ENCODE measurements around the gene MRPL14.

The MRPL14 gene

DNA sequence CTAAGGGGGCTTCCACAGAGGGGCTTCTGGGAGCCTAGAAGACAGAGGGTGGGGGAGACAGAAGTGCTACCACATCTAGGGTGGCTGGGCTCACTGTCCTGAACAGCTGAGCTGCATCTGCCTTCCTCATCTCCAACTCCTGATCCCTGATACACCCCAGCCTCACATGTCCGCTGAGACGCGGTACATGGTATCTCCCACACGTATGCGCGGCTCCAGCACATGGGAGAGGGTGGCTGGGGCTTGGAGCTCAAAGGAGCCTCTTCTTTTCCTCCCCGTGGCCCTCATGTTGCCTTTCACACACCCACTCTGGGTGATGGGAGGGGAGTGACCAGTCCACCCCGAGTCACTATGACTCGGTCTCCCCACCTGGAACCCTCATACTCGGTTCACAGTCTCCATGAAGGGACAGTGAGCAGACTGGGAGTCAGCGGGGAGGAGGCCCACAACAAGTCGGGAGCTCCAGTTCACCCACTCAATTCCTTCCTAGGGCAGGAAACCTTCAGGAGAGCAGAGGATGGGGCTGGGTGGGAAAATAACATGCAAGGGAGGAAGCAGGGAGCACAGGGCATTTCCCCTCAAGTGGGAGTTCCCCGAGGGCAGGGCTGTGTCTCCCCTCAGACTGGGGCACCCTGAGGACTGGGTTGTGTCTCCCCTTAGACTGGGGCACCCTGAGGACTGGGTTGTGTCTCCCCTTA, 61.7 kb downstream of the MRPL14 start:
- Histone ChIP-seq H3K9ac (no peak overlapping the region), H3K4me3 (IDR thresholded peaks at IDR 0.05; ENCODE audit: insufficient read depth, low read depth, low read length) (no peak overlapping the region), H3K27ac (no peak overlapping the region), H4K20me1 (ENCODE audit: insufficient read depth) (no peaks in the 10 kb centered on the region), H3K4me2 (no peak overlapping the region), H3K79me2 (ENCODE audit: insufficient read depth, low read depth) (no peaks in the 10 kb centered on the region), H3K4me1 (ENCODE audit: low read depth, poor library complexity, severe bottlenecking) (no peaks in the 10 kb centered on the region), H3K27me3 (ENCODE audit: insufficient read depth, low read depth) (no peaks in the 10 kb centered on the region), H3K36me3 (ENCODE audit: insufficient read depth) (no peaks in the 10 kb centered on the region), H2AFZ (ENCODE audit: low read depth) (no peak overlapping the region)
- TF ChIP-seq, protein P1, sequence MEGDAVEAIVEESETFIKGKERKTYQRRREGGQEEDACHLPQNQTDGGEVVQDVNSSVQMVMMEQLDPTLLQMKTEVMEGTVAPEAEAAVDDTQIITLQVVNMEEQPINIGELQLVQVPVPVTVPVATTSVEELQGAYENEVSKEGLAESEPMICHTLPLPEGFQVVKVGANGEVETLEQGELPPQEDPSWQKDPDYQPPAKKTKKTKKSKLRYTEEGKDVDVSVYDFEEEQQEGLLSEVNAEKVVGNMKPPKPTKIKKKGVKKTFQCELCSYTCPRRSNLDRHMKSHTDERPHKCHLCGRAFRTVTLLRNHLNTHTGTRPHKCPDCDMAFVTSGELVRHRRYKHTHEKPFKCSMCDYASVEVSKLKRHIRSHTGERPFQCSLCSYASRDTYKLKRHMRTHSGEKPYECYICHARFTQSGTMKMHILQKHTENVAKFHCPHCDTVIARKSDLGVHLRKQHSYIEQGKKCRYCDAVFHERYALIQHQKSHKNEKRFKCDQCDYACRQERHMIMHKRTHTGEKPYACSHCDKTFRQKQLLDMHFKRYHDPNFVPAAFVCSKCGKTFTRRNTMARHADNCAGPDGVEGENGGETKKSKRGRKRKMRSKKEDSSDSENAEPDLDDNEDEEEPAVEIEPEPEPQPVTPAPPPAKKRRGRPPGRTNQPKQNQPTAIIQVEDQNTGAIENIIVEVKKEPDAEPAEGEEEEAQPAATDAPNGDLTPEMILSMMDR (conservative IDR thresholded peaks at IDR 0.05; ENCODE audit: low read depth, low read length), result no peak

DNA sequence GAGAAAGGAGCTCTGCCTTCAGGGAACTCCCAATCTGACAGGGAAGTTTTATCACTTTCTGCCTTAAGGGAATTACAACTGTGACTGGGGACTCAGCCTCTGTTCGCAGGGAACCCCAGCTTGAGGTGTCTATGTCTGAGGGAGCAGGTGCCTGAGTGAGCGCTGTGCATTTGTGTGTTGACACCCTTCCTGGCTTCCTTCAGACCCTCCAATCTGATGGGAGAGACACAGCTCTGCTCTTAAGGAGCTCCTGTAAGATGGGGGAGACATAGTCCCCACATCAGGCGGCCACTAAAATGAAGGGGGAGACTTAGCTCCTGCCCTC, 62.3 kb downstream of the MRPL14 start:
- no peaks in the 10 kb centered on the region for H3K27me3 ChIP-seq (ENCODE audit: insufficient read depth, low read depth)
- H3K4me1 ChIP-seq (ENCODE audit: low read depth, poor library complexity, severe bottlenecking), result no peaks in the 10 kb centered on the region
- H3K4me2 ChIP-seq, result no peak overlapping the region
- H3K9ac ChIP-seq, result no peak overlapping the region
- H3K27ac ChIP-seq, result no peak overlapping the region
- no peaks in the 10 kb centered on the region for H3K79me2 ChIP-seq (ENCODE audit: insufficient read depth, low read depth)
- H4K20me1 ChIP-seq (ENCODE audit: insufficient read depth), result no peaks in the 10 kb centered on the region
- TF ChIP-seq, protein P1 (conservative IDR thresholded peaks at IDR 0.05; ENCODE audit: low read depth, low read length), result no peak
- no peaks in the 10 kb centered on the region for H3K36me3 ChIP-seq (ENCODE audit: insufficient read depth)
- no peak overlapping the region for H3K4me3 ChIP-seq (IDR thresholded peaks at IDR 0.05; ENCODE audit: insufficient read depth, low read depth, low read length)
- H2AFZ ChIP-seq (ENCODE audit: low read depth), result no peak overlapping the region

DNA sequence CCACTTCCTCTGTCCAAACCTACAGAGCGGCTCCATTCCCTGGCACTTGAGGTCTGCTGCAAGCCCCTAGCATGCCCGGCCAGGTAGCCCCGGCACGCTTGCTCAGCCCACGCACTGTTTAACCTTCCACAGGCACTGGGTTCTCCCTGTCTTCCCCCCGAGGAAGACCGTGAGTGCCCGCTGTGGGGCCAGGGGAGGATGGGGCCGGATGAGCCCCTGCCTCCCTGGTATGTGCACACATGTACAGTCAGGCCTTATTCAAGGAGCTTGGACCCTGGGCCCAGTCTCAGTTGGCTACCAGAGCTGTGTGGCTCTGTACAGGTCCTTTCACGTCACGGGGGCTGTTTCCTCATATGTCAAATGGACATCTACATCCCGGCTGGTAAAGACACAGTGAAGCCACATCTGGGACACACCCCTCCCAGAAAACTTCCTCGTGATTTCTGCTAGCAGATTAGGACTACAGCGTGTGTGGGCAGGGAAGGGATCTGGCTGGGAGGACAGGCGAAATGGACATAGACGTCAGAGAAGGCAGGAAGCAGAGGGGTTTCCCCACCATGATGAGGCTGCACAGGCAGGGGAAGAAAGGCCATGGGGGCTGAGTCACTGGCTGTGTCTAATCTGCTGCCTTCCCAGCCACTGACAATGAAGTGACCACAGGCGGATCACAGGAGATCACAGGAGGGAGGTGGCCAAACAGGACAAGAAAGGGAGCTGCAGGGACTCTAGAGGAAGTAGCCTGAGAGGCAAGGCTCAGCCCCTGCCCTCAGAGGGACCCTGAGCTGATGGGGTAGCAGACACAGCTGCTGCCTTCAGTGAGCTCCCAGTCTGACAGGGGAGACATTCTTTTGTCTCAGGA, 62.9 kb downstream of the MRPL14 start:
- Histone ChIP-seq H3K4me2 (no peak overlapping the region), H3K36me3 (ENCODE audit: insufficient read depth) (no peaks in the 10 kb centered on the region), H3K79me2 (ENCODE audit: insufficient read depth, low read depth) (no peaks in the 10 kb centered on the region), H3K27ac (no peak overlapping the region), H3K4me1 (ENCODE audit: low read depth, poor library complexity, severe bottlenecking) (no peaks in the 10 kb centered on the region), H3K9ac (no peak overlapping the region), H2AFZ (ENCODE audit: low read depth) (no peak overlapping the region), H4K20me1 (ENCODE audit: insufficient read depth) (no peaks in the 10 kb centered on the region), H3K4me3 (IDR thresholded peaks at IDR 0.05; ENCODE audit: insufficient read depth, low read depth, low read length) (no peak overlapping the region), H3K27me3 (ENCODE audit: insufficient read depth, low read depth) (no peaks in the 10 kb centered on the region)
- TF ChIP-seq, protein P1 (conservative IDR thresholded peaks at IDR 0.05; ENCODE audit: low read depth, low read length), result no peak

DNA sequence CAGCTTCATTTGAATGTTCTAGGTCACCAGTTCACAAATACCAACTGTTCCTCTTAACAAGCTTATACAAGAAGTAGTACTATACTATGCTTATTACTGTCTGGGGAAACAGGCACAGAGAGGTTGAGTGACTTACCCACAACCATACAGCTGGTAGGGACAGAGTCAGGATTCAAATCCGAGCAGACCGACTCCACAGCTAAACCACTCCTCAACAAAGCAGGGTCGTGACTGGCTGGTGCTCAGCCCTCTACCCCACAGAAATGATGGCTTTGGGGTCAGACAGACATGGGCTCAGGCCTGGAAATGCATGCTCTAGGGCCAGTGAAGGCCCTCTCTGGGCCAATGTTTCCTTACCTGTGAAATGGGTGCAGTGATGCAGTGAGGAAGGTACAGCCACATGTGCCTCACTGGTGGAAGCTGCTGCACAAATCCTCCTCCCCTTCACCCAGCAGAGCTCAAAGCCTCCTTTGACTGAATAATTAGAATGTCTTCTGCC, 63.6 kb downstream of the MRPL14 start:
- Histone ChIP-seq H3K27ac (no peak overlapping the region), H4K20me1 (ENCODE audit: insufficient read depth) (no peaks in the 10 kb centered on the region), H2AFZ (ENCODE audit: low read depth) (no peak overlapping the region), H3K79me2 (ENCODE audit: insufficient read depth, low read depth) (no peaks in the 10 kb centered on the region), H3K9ac (no peak overlapping the region), H3K36me3 (ENCODE audit: insufficient read depth) (no peaks in the 10 kb centered on the region), H3K4me3 (IDR thresholded peaks at IDR 0.05; ENCODE audit: insufficient read depth, low read depth, low read length) (no peak overlapping the region), H3K4me1 (ENCODE audit: low read depth, poor library complexity, severe bottlenecking) (no peaks in the 10 kb centered on the region), H3K27me3 (ENCODE audit: insufficient read depth, low read depth) (no peaks in the 10 kb centered on the region), H3K4me2 (no peak overlapping the region)
- TF ChIP-seq, protein P1 (conservative IDR thresholded peaks at IDR 0.05; ENCODE audit: low read depth, low read length), result no peak

Data from KMS-11 (cell line).